ENCODE data around the gene ADORA1. TPM values are rescaled to one million over a fixed set of nuclear protein-coding genes. Genes with fewer than 3 reads are reported as not detected.

Gene ADORA1
- polyA plus RNA-seq, 1 donor (not counting 4 experiments of a cell fraction or from before 2014, with no cell fraction given): 0.09 TPM

- no peak for DNase-seq (ENCODE audit: low read depth, low spot score)
- Histone ChIP-seq H3K9me1 (ENCODE audit: control insufficient read depth, extremely low read depth, insufficient read depth, low read length) (no peaks in the 10 kb centered on the region), H4K20me1 (ENCODE audit: control insufficient read depth, extremely low read depth, insufficient read depth, low read length) (no peaks in the 10 kb centered on the region), H3K27me3 (ENCODE audit: control insufficient read depth, extremely low read depth, insufficient read depth, low read length) (peaks cover 57% of the 10 kb centered on the region), H3K36me3 (ENCODE audit: control insufficient read depth in 2 of 2, extremely low read depth in 1 of 2, insufficient read depth in 2 of 2, low read length in 2 of 2) (no peaks in the 10 kb centered on the region), H3K9me3 (ENCODE audit: control insufficient read depth, low read depth, low read length) (no peaks in the 10 kb centered on the region), H3K79me2 (ENCODE audit: control insufficient read depth, insufficient read depth, low read length) (no peaks in the 10 kb centered on the region), H3K4me3 (ENCODE audit: control insufficient read depth in 2 of 3, extremely low read depth in 1 of 3, insufficient read depth in 2 of 3, low read depth in 1 of 3, low read length in 3 of 3) (no peak overlapping the region), H3K9ac (ENCODE audit: control insufficient read depth, extremely low read depth, insufficient read depth, low read length) (no peak overlapping the region), H2AFZ (ENCODE audit: control insufficient read depth, low read length) (no peak overlapping the region), H3K4me1 (ENCODE audit: control insufficient read depth, extremely low read depth, insufficient read depth, low read length) (no peaks in the 10 kb centered on the region), H3K4me2 (ENCODE audit: control insufficient read depth, extremely low read depth, insufficient read depth, low read depth, low read length) (no peak overlapping the region), H3K27ac (ENCODE audit: control insufficient read depth, insufficient read depth, low read length) (no peak overlapping the region)
- dilution Hi-C loops (cut with MboI; ENCODE audit: extremely low pct_ligation_motif_present, low sequenced_read_pairs): no loop called here
- FAIRE-seq: no peak
- TF ChIP-seq EZH2 (IDR thresholded peaks at IDR 0.05; ENCODE audit: low read length): no peak
- TF ChIP-seq, protein P1, sequence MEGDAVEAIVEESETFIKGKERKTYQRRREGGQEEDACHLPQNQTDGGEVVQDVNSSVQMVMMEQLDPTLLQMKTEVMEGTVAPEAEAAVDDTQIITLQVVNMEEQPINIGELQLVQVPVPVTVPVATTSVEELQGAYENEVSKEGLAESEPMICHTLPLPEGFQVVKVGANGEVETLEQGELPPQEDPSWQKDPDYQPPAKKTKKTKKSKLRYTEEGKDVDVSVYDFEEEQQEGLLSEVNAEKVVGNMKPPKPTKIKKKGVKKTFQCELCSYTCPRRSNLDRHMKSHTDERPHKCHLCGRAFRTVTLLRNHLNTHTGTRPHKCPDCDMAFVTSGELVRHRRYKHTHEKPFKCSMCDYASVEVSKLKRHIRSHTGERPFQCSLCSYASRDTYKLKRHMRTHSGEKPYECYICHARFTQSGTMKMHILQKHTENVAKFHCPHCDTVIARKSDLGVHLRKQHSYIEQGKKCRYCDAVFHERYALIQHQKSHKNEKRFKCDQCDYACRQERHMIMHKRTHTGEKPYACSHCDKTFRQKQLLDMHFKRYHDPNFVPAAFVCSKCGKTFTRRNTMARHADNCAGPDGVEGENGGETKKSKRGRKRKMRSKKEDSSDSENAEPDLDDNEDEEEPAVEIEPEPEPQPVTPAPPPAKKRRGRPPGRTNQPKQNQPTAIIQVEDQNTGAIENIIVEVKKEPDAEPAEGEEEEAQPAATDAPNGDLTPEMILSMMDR (optimal IDR thresholded peaks at IDR 0.05 in 1 of 3, IDR thresholded peaks at IDR 0.05 in 1 of 3, conservative IDR thresholded peaks at IDR 0.05 in 1 of 3; ENCODE audit: extremely low read depth in 1 of 3, insufficient read depth in 2 of 3, low read length in 3 of 3): no peak
These were observed 49.0 kb upstream of the ADORA1 start for GRCh38 chr1:203078478-203078877.

DNA sequence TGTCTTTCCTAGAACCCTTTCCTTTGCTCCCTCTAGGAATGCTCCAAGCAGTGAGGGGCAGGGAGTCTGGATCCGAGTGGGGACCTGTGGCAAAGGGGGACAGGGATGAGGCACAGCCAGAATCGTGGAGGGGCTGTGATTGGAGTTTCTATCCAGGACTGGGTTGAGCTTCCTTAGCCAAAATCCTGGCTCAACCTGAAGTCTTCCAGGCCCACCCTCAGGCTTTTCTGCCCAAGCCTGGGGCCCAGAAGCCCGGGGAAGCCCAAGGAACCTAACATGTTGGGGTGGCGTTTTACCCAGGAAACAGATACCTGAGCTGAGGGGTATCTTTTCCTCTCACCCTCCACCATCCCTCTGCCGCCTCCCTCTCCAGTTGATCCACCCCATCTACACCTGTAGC lies 47.1 kb upstream of the ADORA1 start:
- Histone ChIP-seq H3K79me2 (ENCODE audit: control insufficient read depth, insufficient read depth, low read length) (no peaks in the 10 kb centered on the region), H2AFZ (ENCODE audit: control insufficient read depth, low read length) (no peak overlapping the region), H3K4me2 (ENCODE audit: control insufficient read depth, extremely low read depth, insufficient read depth, low read depth, low read length) (no peak overlapping the region), H3K9me1 (ENCODE audit: control insufficient read depth, extremely low read depth, insufficient read depth, low read length) (no peaks in the 10 kb centered on the region), H3K27me3 (ENCODE audit: control insufficient read depth, extremely low read depth, insufficient read depth, low read length) (peaks cover 39% of the 10 kb centered on the region), H3K4me1 (ENCODE audit: control insufficient read depth, extremely low read depth, insufficient read depth, low read length) (no peaks in the 10 kb centered on the region), H4K20me1 (ENCODE audit: control insufficient read depth, extremely low read depth, insufficient read depth, low read length) (no peaks in the 10 kb centered on the region), H3K4me3 (ENCODE audit: control insufficient read depth in 2 of 3, extremely low read depth in 1 of 3, insufficient read depth in 2 of 3, low read depth in 1 of 3, low read length in 3 of 3) (no peak overlapping the region), H3K9me3 (ENCODE audit: control insufficient read depth, low read depth, low read length) (no peaks in the 10 kb centered on the region), H3K27ac (ENCODE audit: control insufficient read depth, insufficient read depth, low read length) (no peak overlapping the region), H3K9ac (ENCODE audit: control insufficient read depth, extremely low read depth, insufficient read depth, low read length) (no peak overlapping the region), H3K36me3 (ENCODE audit: control insufficient read depth in 2 of 2, extremely low read depth in 1 of 2, insufficient read depth in 2 of 2, low read length in 2 of 2) (no peaks in the 10 kb centered on the region)
- no peak for FAIRE-seq
- DNase-seq (ENCODE audit: low read depth, low spot score): no peak
- TF ChIP-seq EZH2 (IDR thresholded peaks at IDR 0.05; ENCODE audit: low read length): no peak
- TF ChIP-seq, protein P1 (optimal IDR thresholded peaks at IDR 0.05 in 1 of 3, IDR thresholded peaks at IDR 0.05 in 1 of 3, conservative IDR thresholded peaks at IDR 0.05 in 1 of 3; ENCODE audit: extremely low read depth in 1 of 3, insufficient read depth in 2 of 3, low read length in 3 of 3): no peak
- dilution Hi-C loops (cut with MboI; ENCODE audit: extremely low pct_ligation_motif_present, low sequenced_read_pairs): no loop called here
